Spleen (tissue), 7 donors: ENCODE data around the gene VPS26B.

ENCODE experiments used
- CTCF ChIP-seq, 11 experiments: fragments of 200-600 bp in 7 of 11; fragments of 450-650 bp in 4 of 11; sonication (generic) in 4 of 11; IDR thresholded peaks in 8 of 11; conservative IDR thresholded peaks in 3 of 11; 1 replicate in 7 of 11; 2 replicates in 4 of 11; pipeline versions ENCODE4 v1.4.0 to v1.8.0; 2016 to 2021; ENCODE audit warnings: antibody characterized with exemption in 11 of 11, inconsistent platforms in 4 of 11, mild to moderate bottlenecking in 1 of 11
- POLR2A ChIP-seq, 3 donors: fragments of 450-650 bp; IDR thresholded peaks; one replicate each; pipeline ENCODE4 v1.5.1; 2017; ENCODE audit warnings: antibody characterized with exemption in 3 of 3, mild to moderate bottlenecking in 1 of 3
- donor health status: DM: no; HTN: no; CAD: no; lungs with moderate emphysema.
- donor health status: DM: no; HTN: no; CAD: no.
- donor health status: DM: no; HTN: no; CAD: no.

DNA sequence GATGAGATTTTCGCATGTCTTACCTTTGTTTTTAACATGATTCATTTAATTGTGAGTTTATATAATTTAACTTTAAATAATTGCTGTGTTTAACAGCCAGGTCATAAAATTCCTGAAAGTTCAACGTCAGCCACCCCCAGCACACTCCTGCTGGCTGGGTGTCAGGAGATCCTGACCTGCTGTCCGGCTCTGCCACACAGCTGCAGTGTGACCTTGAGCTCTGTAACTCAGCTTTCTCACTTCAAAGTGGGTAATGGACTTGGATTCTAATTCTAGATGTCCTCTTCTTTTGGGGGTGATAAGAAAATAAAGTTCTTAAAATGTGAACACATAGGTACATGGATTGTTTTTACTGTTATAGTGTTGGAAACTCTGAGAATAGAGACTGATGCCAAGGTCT, 10.9 kb downstream of the VPS26B start:
- TF ChIP-seq CTCF (IDR thresholded peaks at IDR 0.05 in 8 of 11, conservative IDR thresholded peaks at IDR 0.05 in 3 of 11) (no peak), POLR2A (IDR thresholded peaks at IDR 0.05) (no peak)
